Mesendoderm (in vitro differentiated cells): Measurements from ENCODE around the gene BMPR1B.
A peak's percentile ranks its signal among the peaks of the same experiment; 100 is the strongest.
"Not testable (repeated sequence)": the region's sequence is repeated elsewhere in the genome, so short reads cannot be mapped to it uniquely, and the experiment has no call there.

ENCODE experiments used
- DNase-seq: peaks from one replicate; pipeline ENCODE4 v3.0.0; 2013
- H2AK5ac ChIP-seq: 2 replicates; pipeline ENCODE4 v1.6.1; 2013; ENCODE audit warnings: low read length, inconsistent platforms
- H2BK120ac ChIP-seq: 2 replicates; pipeline ENCODE4 v1.6.1; 2013; ENCODE audit warnings: low read depth, mild to moderate bottlenecking, low read length, moderate library complexity, mixed read lengths
- H2BK15ac ChIP-seq: replicated peaks from 2 replicates; pipeline ENCODE4 v1.6.1; 2013; ENCODE audit warnings: low read depth, mild to moderate bottlenecking, moderate library complexity
- H2BK5ac ChIP-seq: 2 replicates; pipeline ENCODE4 v1.6.1; 2013; ENCODE audit warnings: low read length, inconsistent platforms
- H3K18ac ChIP-seq: 2 replicates; pipeline ENCODE4 v1.6.1; 2013; ENCODE audit warnings: mild to moderate bottlenecking, low read length, mixed read lengths
- H3K23ac ChIP-seq: one replicate; pipeline ENCODE4 v1.6.1; 2013; ENCODE audit warnings: low read length
- H3K27ac ChIP-seq: 2 replicates; pipeline ENCODE4 v1.5.1; 2013; ENCODE audit warnings: low read depth, mild to moderate bottlenecking, inconsistent platforms, low read length, moderate library complexity
- H3K27me3 ChIP-seq: 2 replicates; pipeline ENCODE4 v1.6.1; 2013; ENCODE audit warnings: low read length, control low read depth, mild to moderate bottlenecking, inconsistent platforms; ENCODE audit not compliant: insufficient read depth, poor library complexity
- H3K36me3 ChIP-seq: 2 replicates; pipeline ENCODE4 v1.6.1; 2013; ENCODE audit warnings: low read length, inconsistent platforms; ENCODE audit not compliant: control insufficient read depth, insufficient read depth
- H3K4ac ChIP-seq: one replicate; pipeline ENCODE4 v1.6.1; 2013; ENCODE audit warnings: low read depth, mild to moderate bottlenecking, low read length, moderate library complexity
- H3K4me1 ChIP-seq: 2 replicates; pipeline ENCODE4 v1.6.1; 2013; ENCODE audit warnings: low read depth, low read length, inconsistent platforms; ENCODE audit not compliant: control insufficient read depth
- H3K4me2 ChIP-seq: 2 replicates; pipeline ENCODE4 v1.6.1; 2013; ENCODE audit warnings: low read length
- H3K4me3 ChIP-seq: 2 replicates; pipeline ENCODE4 v1.5.1; 2013; ENCODE audit warnings: mild to moderate bottlenecking, low read length
- H3K56ac ChIP-seq: one replicate; pipeline ENCODE4 v1.6.1; 2013; ENCODE audit warnings: low read length
- H3K79me1 ChIP-seq: 2 replicates; pipeline ENCODE4 v1.6.1; 2013; ENCODE audit warnings: low read length, inconsistent platforms
- H3K79me2 ChIP-seq: 2 replicates; pipeline ENCODE4 v1.6.1; 2013; ENCODE audit warnings: mild to moderate bottlenecking, low read length; ENCODE audit not compliant: control insufficient read depth, insufficient read depth
- H3K9ac ChIP-seq: 2 replicates; pipeline ENCODE4 v1.6.1; 2013; ENCODE audit warnings: low read length, inconsistent platforms
- H4K5ac ChIP-seq: one replicate; pipeline ENCODE4 v1.6.1; 2013; ENCODE audit warnings: low read length
- H4K8ac ChIP-seq: one replicate; pipeline ENCODE4 v1.6.1; 2013; ENCODE audit warnings: low read depth, mild to moderate bottlenecking, control low read depth, low read length, moderate library complexity
- WGBS: extraction: QIAGEN DNeasy Blood & Tissue Kit; methylation state at CpG from one replicate; pipeline ENCODE4 v1.1.7; 2013; ENCODE audit warnings: low lambda C conversion rate, missing lambda C conversion rate; ENCODE audit not compliant: insufficient coverage; ENCODE audit errors: extremely low coverage; 5-methylcytosine and 5-hydroxymethylcytosine counted together

BMPR1B gene

GRCh38 chr4:95162867-95163266 lies 405.1 kb downstream of the BMPR1B start:
- H3K36me3 ChIP-seq: no peaks in the 10 kb centered on the region
- H3K9ac ChIP-seq: no peak overlapping the region
- H2AK5ac ChIP-seq: no peak overlapping the region
- H3K27me3 ChIP-seq: no peaks in the 10 kb centered on the region
- WGBS: no CpG with 5 or more reads among the region's 6 CpGs
- H4K8ac ChIP-seq: no peak overlapping the region
- no peak overlapping the region for H2BK120ac ChIP-seq
- no peaks in the 10 kb centered on the region for H3K79me2 ChIP-seq
- no peak overlapping the region for H4K5ac ChIP-seq
- no peak overlapping the region for H3K56ac ChIP-seq
- H2BK5ac ChIP-seq: no peak overlapping the region
- no peak overlapping the region for H3K23ac ChIP-seq
- no peak overlapping the region for H2BK15ac ChIP-seq
- H3K18ac ChIP-seq: no peak overlapping the region
- no peak overlapping the region for H3K4ac ChIP-seq
- no peak overlapping the region for H3K4me2 ChIP-seq
- DNase-seq: no peak
- no peaks in the 10 kb centered on the region for H3K79me1 ChIP-seq
- H3K4me1 ChIP-seq: peaks cover 6% of the 10 kb centered on the region
- no peak overlapping the region for H3K4me3 ChIP-seq
- H3K27ac ChIP-seq: no peak overlapping the region

- Histone ChIP-seq H4K8ac (no peak overlapping the region), H3K18ac (no peak overlapping the region), H2BK120ac (no peak overlapping the region), H3K4me2 (no peak overlapping the region), H3K4me1 (peaks cover 6% of the 10 kb centered on the region), H3K4me3 (no peak overlapping the region), H3K79me2 (no peaks in the 10 kb centered on the region), H3K79me1 (no peaks in the 10 kb centered on the region), H3K4ac (no peak overlapping the region), H3K27ac (no peak overlapping the region), H2AK5ac (no peak overlapping the region), H2BK5ac (no peak overlapping the region), H3K27me3 (no peaks in the 10 kb centered on the region), H2BK15ac (no peak overlapping the region), H3K23ac (no peak overlapping the region), H3K56ac (no peak overlapping the region), H3K36me3 (no peaks in the 10 kb centered on the region), H4K5ac (no peak overlapping the region), H3K9ac (no peak overlapping the region)
- peak; percentile 73 for DNase-seq
- no CpG with 5 or more reads among the region's 3 CpGs for WGBS
Observed at GRCh38 chr4:95165926-95166524, 408.3 kb downstream of the BMPR1B start.

- Histone ChIP-seq H2AK5ac (no peak overlapping the region), H2BK120ac (no peak overlapping the region), H3K79me1 (no peaks in the 10 kb centered on the region), H3K4ac (no peak overlapping the region), H3K4me3 (no peak overlapping the region), H3K23ac (no peak overlapping the region), H4K5ac (no peak overlapping the region), H3K9ac (no peak overlapping the region), H3K27ac (no peak overlapping the region), H3K27me3 (no peaks in the 10 kb centered on the region), H3K56ac (no peak overlapping the region), H2BK15ac (no peak overlapping the region), H3K4me2 (no peak overlapping the region), H3K36me3 (no peaks in the 10 kb centered on the region), H2BK5ac (no peak overlapping the region), H4K8ac (no peak overlapping the region), H3K4me1 (no peaks in the 10 kb centered on the region), H3K79me2 (no peaks in the 10 kb centered on the region), H3K18ac (no peak overlapping the region)
- DNase-seq: peak; percentile 49
- no CpG with 5 or more reads among the region's 7 CpGs for WGBS
Observed at GRCh38 chr4:95167805-95168204, 410.1 kb downstream of the BMPR1B start.

GRCh38 chr4:95170176-95170575 lies 412.4 kb downstream of the BMPR1B start:
- Histone ChIP-seq H4K8ac (no peak overlapping the region), H3K4me3 (no peak overlapping the region), H3K23ac (no peak overlapping the region), H3K9ac (no peak overlapping the region), H2BK15ac (no peak overlapping the region), H3K79me2 (no peaks in the 10 kb centered on the region), H3K36me3 (no peaks in the 10 kb centered on the region), H2AK5ac (no peak overlapping the region), H3K79me1 (no peaks in the 10 kb centered on the region), H3K4me2 (no peak overlapping the region), H3K4me1 (no peaks in the 10 kb centered on the region), H3K27ac (no peak overlapping the region), H3K18ac (no peak overlapping the region), H4K5ac (no peak overlapping the region), H2BK5ac (no peak overlapping the region), H3K4ac (no peak overlapping the region), H3K27me3 (no peaks in the 10 kb centered on the region), H2BK120ac (no peak overlapping the region), H3K56ac (no peak overlapping the region)
- no peak for DNase-seq
- no CpG with 5 or more reads among the region's 7 CpGs for WGBS

GRCh38 chr4:95171377-95171776 lies 413.6 kb downstream of the BMPR1B start:
- not testable (repeated sequence) for H3K56ac ChIP-seq, H3K79me1 ChIP-seq, H3K36me3 ChIP-seq, H3K27me3 ChIP-seq, H3K4ac ChIP-seq, DNase-seq, H3K9ac ChIP-seq, H2BK5ac ChIP-seq, H3K18ac ChIP-seq, H4K8ac ChIP-seq, H3K4me3 ChIP-seq, H3K4me2 ChIP-seq, H3K79me2 ChIP-seq, H2BK120ac ChIP-seq, H2BK15ac ChIP-seq, H2AK5ac ChIP-seq, H3K23ac ChIP-seq, H3K27ac ChIP-seq, H4K5ac ChIP-seq, H3K4me1 ChIP-seq
- WGBS: no CpG with 5 or more reads among the region's 3 CpGs

GRCh38 chr4:95178938-95179337 lies 421.2 kb downstream of the BMPR1B start:
- no peak overlapping the region for H3K18ac ChIP-seq
- no peak for DNase-seq
- H4K5ac ChIP-seq: no peak overlapping the region
- H3K4me1 ChIP-seq: peaks cover 4% of the 10 kb centered on the region
- H3K79me2 ChIP-seq: no peaks in the 10 kb centered on the region
- H2BK5ac ChIP-seq: no peak overlapping the region
- no peak overlapping the region for H2BK120ac ChIP-seq
- no peak overlapping the region for H2BK15ac ChIP-seq
- no CpG with 5 or more reads among the region's 2 CpGs for WGBS
- no peak overlapping the region for H4K8ac ChIP-seq
- no peak overlapping the region for H3K23ac ChIP-seq
- no peak overlapping the region for H2AK5ac ChIP-seq
- H3K79me1 ChIP-seq: no peaks in the 10 kb centered on the region
- no peak overlapping the region for H3K9ac ChIP-seq
- no peak overlapping the region for H3K56ac ChIP-seq
- H3K4me2 ChIP-seq: no peak overlapping the region
- no peaks in the 10 kb centered on the region for H3K36me3 ChIP-seq
- no peak overlapping the region for H3K4me3 ChIP-seq
- H3K27me3 ChIP-seq: no peaks in the 10 kb centered on the region
- H3K27ac ChIP-seq: no peak overlapping the region
- H3K4ac ChIP-seq: no peak overlapping the region
